NOMO-1 (cell line): ENCODE data around the gene MAPK8IP3.

Experiments used
- DNase-seq, 2 experiments: peaks; one replicate each; lab custom pipeline; 2025; ENCODE audit not compliant: unreplicated experiment in 2 of 2; lab: John Stamatoyannopoulos, UW

MAPK8IP3 gene

GRCh38 chr16:1782408-1783264 is 76.6 kb downstream of the MAPK8IP3 start, which contains the start of the genes NUBP2 and SPSB3:
Gene NUBP2 (plus strand): TSS chr16:1782960. CDS start chr16:1783021, 61 bp downstream.
Gene SPSB3 (minus strand): TSS chr16:1782571. CDS start chr16:1781483, 1,088 bp downstream.
- peak; percentile 100 for DNase-seq

GRCh38 chr16:1784977-1785845 is 79.2 kb downstream of the MAPK8IP3 start:
- no peak for DNase-seq

GRCh38 chr16:1785846-1786170 is 79.8 kb downstream of the MAPK8IP3 start:
- no peak for DNase-seq

GRCh38 chr16:1786242-1787055 is 80.5 kb downstream of the MAPK8IP3 start:
- no peak for DNase-seq

- DNase-seq, result no peak
Observed at GRCh38 chr16:1787056-1787321, 81.0 kb downstream of the MAPK8IP3 start.

GRCh38 chr16:1787322-1788094 is 81.5 kb downstream of the MAPK8IP3 start:
- no peak for DNase-seq

- DNase-seq, result no peak
Observed at GRCh38 chr16:1788095-1788707, 82.2 kb downstream of the MAPK8IP3 start.

- no peak for DNase-seq
Observed at GRCh38 chr16:1788708-1789100, 82.7 kb downstream of the MAPK8IP3 start.

- no peak for DNase-seq
Observed at GRCh38 chr16:1789643-1790045, 83.6 kb downstream of the MAPK8IP3 start.

GRCh38 chr16:1790261-1790610 is 84.2 kb downstream of the MAPK8IP3 start:
- DNase-seq, result no peak

- no peak for DNase-seq
Observed at GRCh38 chr16:1790611-1791255, 84.7 kb downstream of the MAPK8IP3 start.

GRCh38 chr16:1791256-1791942 is 85.4 kb downstream of the MAPK8IP3 start:
- DNase-seq, result no peak

- no peak for DNase-seq
Observed at GRCh38 chr16:1791943-1792812, 86.2 kb downstream of the MAPK8IP3 start.

- DNase-seq, result no peak
Observed at GRCh38 chr16:1792836-1793577, 87.0 kb downstream of the MAPK8IP3 start.

GRCh38 chr16:1793578-1794220 is 87.7 kb downstream of the MAPK8IP3 start, which contains the start of gene IGFALS:
Gene IGFALS (minus strand): TSS chr16:1793705. CDS start chr16:1793652, 53 bp downstream.
- DNase-seq, result no peak

GRCh38 chr16:1794221-1794871 is 88.4 kb downstream of the MAPK8IP3 start:
- no peak for DNase-seq
